Natural killer cell (primary cell): Measurements from ENCODE around the gene SERPINA12. TPM values are rescaled to one million over a fixed set of nuclear protein-coding genes. Genes with fewer than 3 reads are reported as not detected.

ENCODE experiments used
- ATAC-seq, 3 donors: fragments of 150-1000 bp in 2 of 3; fragments of 200-7000 bp in 1 of 3; cut with Tn5 transposase; 1 replicate in 1 of 3; 2 replicates in 2 of 3; pipeline ENCODE4 v1.10.0; 2021; ENCODE audit warnings: mild to moderate bottlenecking in 2 of 3, moderate library complexity in 2 of 3
- DNase-seq, 2 donors: peaks; one replicate each; pipeline versions ENCODE4 v3.0.0 to v3.0.0-alpha.2; 2013 to 2021; ENCODE audit warnings: mixed read lengths in 1 of 2
- H3K27ac ChIP-seq: one replicate; pipeline ENCODE4 v1.5.1; 2013; ENCODE audit warnings: mild to moderate bottlenecking, low read length
- H3K27me3 ChIP-seq: one replicate; pipeline ENCODE4 v1.6.1; 2013; ENCODE audit warnings: low read length; ENCODE audit not compliant: control insufficient read depth, insufficient read depth
- H3K36me3 ChIP-seq: one replicate; pipeline ENCODE4 v1.6.1; 2013; ENCODE audit warnings: low read length; ENCODE audit not compliant: control insufficient read depth, insufficient read depth
- H3K4me1 ChIP-seq: one replicate; pipeline ENCODE4 v1.6.1; 2013; ENCODE audit warnings: low read length; ENCODE audit not compliant: control insufficient read depth, insufficient read depth
- H3K4me3 ChIP-seq: one replicate; pipeline ENCODE4 v1.5.1; 2013; ENCODE audit warnings: low read length
- H3K9me3 ChIP-seq: one replicate; pipeline ENCODE4 v1.6.1; 2013; ENCODE audit warnings: low read length; ENCODE audit not compliant: control insufficient read depth, insufficient read depth
- H3K27ac Mint-ChIP-seq, 2 donors: one replicate each; pipeline ENCODE4 v1.8.0; 2022; ENCODE audit warnings: mild to moderate bottlenecking in 2 of 2, mixed read lengths in 2 of 2, moderate library complexity in 1 of 2
- H3K27me3 Mint-ChIP-seq, 2 donors: one replicate each; pipeline ENCODE4 v1.8.0; 2022; ENCODE audit warnings: low read depth in 2 of 2, mixed read lengths in 2 of 2
- H3K36me3 Mint-ChIP-seq: one replicate; pipeline ENCODE4 v1.8.0; 2022; ENCODE audit warnings: mixed read lengths
- H3K4me1 Mint-ChIP-seq, 2 donors: one replicate each; pipeline ENCODE4 v1.8.0; 2022; ENCODE audit warnings: mixed read lengths in 2 of 2
- H3K4me3 Mint-ChIP-seq: one replicate; pipeline ENCODE4 v1.8.0; 2022; ENCODE audit warnings: mild to moderate bottlenecking, moderate library complexity, mixed read lengths
- H3K9me3 Mint-ChIP-seq, 2 donors: one replicate each; pipeline ENCODE4 v1.8.0; 2022; ENCODE audit warnings: mixed read lengths in 2 of 2
- WGBS: methylation state at CpG from one replicate; pipeline ENCODE4 v1.1.7; 2013; ENCODE audit warnings: missing lambda C conversion rate; ENCODE audit not compliant: insufficient coverage; 5-methylcytosine and 5-hydroxymethylcytosine counted together
- intact Hi-C: fragments of 100-400 bp; cut with micrococcal nuclease; formaldehyde crosslinking; loops from one replicate; pipeline ENCODE4 v1.14.2; 2022
- total RNA-seq, 4 donors: library from RNA; stranded (reverse); fragments of 120-200 nt in 1 of 4; gene quantifications; one replicate each; pipeline versions ENCODE4 v1.2.3 to v1.2.4, GENCODE V29; 2013 to 2022
- TF ChIP-seq, protein P1 (sequence below): fragments of 200-600 bp; IDR thresholded peaks from one replicate; pipeline ENCODE4 v1.8.0; 2022; ENCODE audit warnings: antibody characterized with exemption

SERPINA12 gene
- total RNA-seq, 3 donors from 2014 or later (not counting 1 experiment from before 2014, with no cell fraction given): not detected

DNA sequence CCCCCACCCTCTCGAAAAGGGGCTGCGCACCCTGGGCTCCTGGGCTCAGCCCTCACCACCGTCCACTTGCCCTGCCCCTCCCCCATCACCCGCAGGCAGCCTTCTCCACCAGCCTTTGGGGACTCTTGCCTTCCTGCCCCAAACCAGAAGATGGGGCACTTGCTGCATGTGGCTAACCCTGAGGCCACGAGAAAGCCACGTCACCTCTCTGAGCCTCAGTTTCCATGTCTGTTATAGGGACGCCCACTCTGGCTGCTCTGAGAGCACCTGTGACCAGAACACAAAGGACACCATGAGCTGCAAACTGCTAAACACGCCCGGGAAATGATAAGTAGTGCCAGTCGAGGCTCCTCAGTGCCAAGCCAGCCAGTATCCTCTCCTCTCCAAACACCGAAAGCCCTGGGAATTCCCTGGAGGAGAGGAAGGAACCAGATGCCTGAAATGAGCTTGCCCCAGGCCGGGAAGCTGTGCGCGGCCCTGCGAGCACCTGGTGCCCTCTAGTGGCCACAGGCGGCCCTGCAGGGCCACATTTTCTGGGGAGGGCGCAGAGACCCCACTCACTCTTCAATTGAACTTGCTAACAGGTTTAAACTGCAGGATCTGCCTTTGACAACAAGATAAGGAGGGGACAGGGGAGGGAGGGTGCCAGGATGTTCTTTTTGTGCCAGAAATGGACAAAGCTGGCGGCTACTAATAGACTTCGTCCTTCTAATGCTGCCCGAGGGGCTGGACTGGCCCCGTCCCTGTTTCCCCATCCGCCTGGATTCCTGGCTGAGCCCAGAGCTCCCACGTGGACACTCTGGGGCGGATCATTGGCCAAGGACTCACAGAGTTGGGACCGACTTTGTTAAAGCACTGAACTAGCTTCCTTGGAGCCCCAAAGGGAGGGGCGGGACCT lies 23.1 kb downstream of the SERPINA12 start:
- DNase-seq: peak; percentile 31 to 51
- H3K36me3 ChIP-seq: no peaks in the 10 kb centered on the region
- no peak overlapping the region for H3K4me3 Mint-ChIP-seq
- H3K9me3 ChIP-seq: no peaks in the 10 kb centered on the region
- no peak overlapping the region for H3K27ac ChIP-seq
- peaks cover 9% of the 10 kb centered on the region for H3K4me1 ChIP-seq
- peaks cover 7% of the 10 kb centered on the region for H3K27me3 ChIP-seq
- no peaks in the 10 kb centered on the region for H3K4me1 Mint-ChIP-seq
- intact Hi-C loops: no loop called here
- no peaks in the 10 kb centered on the region for H3K9me3 Mint-ChIP-seq
- H3K27ac Mint-ChIP-seq: no peak overlapping the region
- peaks cover 12 to 16% of the 10 kb centered on the region in 2 donors for H3K27me3 Mint-ChIP-seq
- ATAC-seq: peak in 2 of 3 donors; percentile 68 to 78
- no peak overlapping the region for H3K4me3 ChIP-seq
- TF ChIP-seq, protein P1, sequence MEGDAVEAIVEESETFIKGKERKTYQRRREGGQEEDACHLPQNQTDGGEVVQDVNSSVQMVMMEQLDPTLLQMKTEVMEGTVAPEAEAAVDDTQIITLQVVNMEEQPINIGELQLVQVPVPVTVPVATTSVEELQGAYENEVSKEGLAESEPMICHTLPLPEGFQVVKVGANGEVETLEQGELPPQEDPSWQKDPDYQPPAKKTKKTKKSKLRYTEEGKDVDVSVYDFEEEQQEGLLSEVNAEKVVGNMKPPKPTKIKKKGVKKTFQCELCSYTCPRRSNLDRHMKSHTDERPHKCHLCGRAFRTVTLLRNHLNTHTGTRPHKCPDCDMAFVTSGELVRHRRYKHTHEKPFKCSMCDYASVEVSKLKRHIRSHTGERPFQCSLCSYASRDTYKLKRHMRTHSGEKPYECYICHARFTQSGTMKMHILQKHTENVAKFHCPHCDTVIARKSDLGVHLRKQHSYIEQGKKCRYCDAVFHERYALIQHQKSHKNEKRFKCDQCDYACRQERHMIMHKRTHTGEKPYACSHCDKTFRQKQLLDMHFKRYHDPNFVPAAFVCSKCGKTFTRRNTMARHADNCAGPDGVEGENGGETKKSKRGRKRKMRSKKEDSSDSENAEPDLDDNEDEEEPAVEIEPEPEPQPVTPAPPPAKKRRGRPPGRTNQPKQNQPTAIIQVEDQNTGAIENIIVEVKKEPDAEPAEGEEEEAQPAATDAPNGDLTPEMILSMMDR: peak; percentile 94
- no peaks in the 10 kb centered on the region for H3K36me3 Mint-ChIP-seq
- 17% methylated on average over 26 of the region's 26 CpGs for WGBS

DNA sequence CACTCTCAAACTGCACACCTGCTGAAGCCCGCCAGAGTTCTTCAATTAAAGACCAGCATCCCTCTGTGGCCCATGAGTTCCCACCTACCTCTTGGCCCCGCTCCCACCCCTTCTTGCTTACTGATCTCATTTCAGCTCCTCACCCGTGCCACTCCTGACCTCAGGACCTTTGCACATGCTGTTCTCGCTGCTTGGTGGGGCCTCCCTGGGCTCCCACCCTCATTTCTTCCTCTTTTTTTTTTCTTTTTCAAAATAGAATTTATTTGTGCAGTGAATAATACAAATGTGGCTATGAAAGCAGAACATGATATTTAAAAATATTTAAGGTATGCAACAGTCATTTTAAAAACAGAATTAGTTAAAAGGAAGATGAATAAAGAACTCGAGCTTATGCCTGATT lies 24.8 kb downstream of the SERPINA12 start:
- H3K9me3 Mint-ChIP-seq: no peaks in the 10 kb centered on the region
- H3K36me3 Mint-ChIP-seq: no peaks in the 10 kb centered on the region
- Histone ChIP-seq H3K9me3 (no peaks in the 10 kb centered on the region), H3K27ac (no peak overlapping the region), H3K27me3 (peaks cover 7% of the 10 kb centered on the region), H3K4me1 (peaks cover 9% of the 10 kb centered on the region), H3K36me3 (no peaks in the 10 kb centered on the region), H3K4me3 (no peak overlapping the region)
- no peak for ATAC-seq
- WGBS: 80% methylated on average over 3 of the region's 5 CpGs
- TF ChIP-seq, protein P1: no peak
- intact Hi-C loops: no loop called here
- H3K4me1 Mint-ChIP-seq: no peaks in the 10 kb centered on the region
- DNase-seq: no peak
- no peak overlapping the region for H3K4me3 Mint-ChIP-seq
- H3K27me3 Mint-ChIP-seq: peaks cover 12 to 16% of the 10 kb centered on the region in 2 donors
- H3K27ac Mint-ChIP-seq: no peak overlapping the region

GRCh38 chr14:94483729-94484275 lies 25.5 kb downstream of the SERPINA12 start:
- ATAC-seq: no peak

More at GRCh38 chr14:94483729-94484275, 25.5 kb downstream of the SERPINA12 start:
- Mint-ChIP-seq H3K4me1 (no peaks in the 10 kb centered on the region), H3K27ac (no peak overlapping the region), H3K4me3 (no peak overlapping the region), H3K36me3 (no peaks in the 10 kb centered on the region), H3K9me3 (peaks cover 0 to under 1% of the 10 kb centered on the region in 2 donors), H3K27me3 (peaks cover 9 to 16% of the 10 kb centered on the region in 2 donors)
- no peak overlapping the region for H3K27ac ChIP-seq
- no peak for DNase-seq
- WGBS: 85% methylated on average over 4 of the region's 7 CpGs
- peaks cover 4% of the 10 kb centered on the region for H3K9me3 ChIP-seq
- intact Hi-C loops: no loop called here
- H3K4me3 ChIP-seq: no peak overlapping the region
- peaks cover 9% of the 10 kb centered on the region for H3K4me1 ChIP-seq
- H3K27me3 ChIP-seq: peaks cover 7% of the 10 kb centered on the region
- TF ChIP-seq, protein P1: no peak
- no peaks in the 10 kb centered on the region for H3K36me3 ChIP-seq
